PC-3 (cell line): ENCODE results near the gene PLSCR5. TPM values are rescaled to one million over a fixed set of nuclear protein-coding genes. Genes with fewer than 3 reads are reported as not detected.

Source experiments
- ATAC-seq: fragments of 200-7000 bp; cut with Tn5 transposase; 2 replicates; pipeline ENCODE4 v1.9.1; 2020; ENCODE audit warnings: mild to moderate bottlenecking, moderate library complexity
- Bru-seq: library from RNA; stranded (reverse); fragments of 400-500 nt; gene quantifications from one replicate; lab custom pipeline; 2021; lab: Mats Ljungman, UMichigan
- BruChase-seq, 2 experiments: library from RNA; stranded (reverse); fragments of 400-500 nt; gene quantifications; one replicate each; lab custom pipeline; 2021; lab: Mats Ljungman, UMichigan
- BruUV-seq: library from RNA; stranded (reverse); fragments of 400-500 nt; replicated peaks from 2 replicates; lab custom pipeline; 2021; lab: Mats Ljungman, UMichigan
- CTCF ChIA-PET: fragments of 300-600 bp; sonication (Branson Sonifier 250); formaldehyde crosslinking; loops from one replicate; lab custom pipeline; 2022; ENCODE audit warnings: antibody characterized with exemption; lab: Charles Lee
- POLR2A ChIA-PET: fragments of 300-600 bp; sonication (Branson Sonifier 250); formaldehyde crosslinking; loops from one replicate; lab custom pipeline; 2022; ENCODE audit warnings: antibody characterized with exemption; ENCODE audit not compliant: unreplicated experiment; lab: Charles Lee
- DNase-seq: peaks from one replicate; pipeline ENCODE4 v3.0.0-alpha.2; 2015
- H2AFZ ChIP-seq: fragments of 300-600 bp; sonication (generic); 2 replicates; pipeline ENCODE4 v1.6.0; 2016; ENCODE audit warnings: antibody characterized with exemption, low read length
- H3F3A ChIP-seq: fragments of 300-600 bp; sonication (generic); one replicate; pipeline ENCODE4 v1.6.0; 2017; ENCODE audit warnings: antibody characterized with exemption, low read length, control low read depth, mild to moderate bottlenecking; ENCODE audit not compliant: unreplicated experiment
- H3K27ac ChIP-seq: fragments of 300-600 bp; sonication (generic); 2 replicates; pipeline ENCODE4 v1.5.1; 2016; ENCODE audit warnings: mild to moderate bottlenecking, low read length
- H3K27me3 ChIP-seq: fragments of 300-600 bp; sonication (generic); 2 replicates; pipeline ENCODE4 v1.6.1; 2016; ENCODE audit warnings: low read length, mixed read lengths
- H3K36me3 ChIP-seq: fragments of 300-600 bp; sonication (generic); 2 replicates; pipeline ENCODE4 v1.6.1; 2016; ENCODE audit warnings: low read depth, mixed run types, low read length, mixed read lengths
- H3K4me1 ChIP-seq: fragments of 300-600 bp; sonication (generic); 2 replicates; pipeline ENCODE4 v1.5.1; 2016; ENCODE audit warnings: low read length; ENCODE audit not compliant: insufficient read depth
- H3K4me2 ChIP-seq: fragments of 300-600 bp; sonication (generic); 2 replicates; pipeline ENCODE4 v1.6.0; 2016; ENCODE audit warnings: low read length
- H3K4me3 ChIP-seq: fragments of 300-600 bp; sonication (generic); 2 replicates; pipeline ENCODE4 v1.5.1; 2016; ENCODE audit warnings: mild to moderate bottlenecking, low read length, mixed read lengths
- H3K79me2 ChIP-seq: fragments of 300-600 bp; sonication (generic); 2 replicates; pipeline ENCODE4 v1.6.1; 2017; ENCODE audit warnings: low read length, mixed read lengths
- H3K9ac ChIP-seq: fragments of 300-600 bp; sonication (generic); 2 replicates; pipeline ENCODE4 v1.6.0; 2016; ENCODE audit warnings: mild to moderate bottlenecking, low read length
- H3K9me2 ChIP-seq: fragments of 300-600 bp; sonication (generic); replicated peaks from 2 replicates; pipeline ENCODE4 v1.6.1; 2016; ENCODE audit warnings: mixed run types, low read length, mixed read lengths
- H3K9me3 ChIP-seq: fragments of 300-600 bp; sonication (generic); 2 replicates; pipeline ENCODE4 v1.6.1; 2016; ENCODE audit warnings: low read length, mixed read lengths
- H4K20me1 ChIP-seq: fragments of 300-600 bp; sonication (generic); 2 replicates; pipeline ENCODE4 v1.6.1; 2016; ENCODE audit warnings: low read length, mixed read lengths
- CTCF ChIP-seq: fragments of 300-600 bp; sonication (generic); conservative IDR thresholded peaks from 2 replicates; pipeline ENCODE4 v1.5.1; 2017; ENCODE audit warnings: antibody characterized with exemption, low read depth, mild to moderate bottlenecking, low read length
- EZH2 ChIP-seq: fragments of 300-600 bp; sonication (generic); IDR thresholded peaks from one replicate; pipeline ENCODE4 v1.6.1; 2017; ENCODE audit warnings: antibody characterized with exemption, mild to moderate bottlenecking, low read length; ENCODE audit not compliant: unreplicated experiment
- EZH2phosphoT487 ChIP-seq: fragments of 300-600 bp; sonication (generic); IDR thresholded peaks from 2 replicates; pipeline ENCODE4 v1.6.1; 2018; ENCODE audit warnings: mild to moderate bottlenecking, antibody characterized with exemption, low read length, borderline replicate concordance
- intact Hi-C: fragments of 100-400 bp; cut with micrococcal nuclease; formaldehyde crosslinking; loops from 2 replicates; pipeline ENCODE4 v1.9.0; 2023
- long read RNA-seq: library from polyadenylated mRNA; unstranded; transcript quantifications from one replicate; pipeline ENCODE4 v2.0.0, GENCODE V29; 2021; ENCODE audit not compliant: unreplicated experiment
- total RNA-seq: library from RNA; depleted of rRNA; stranded (reverse); fragments of >200 nt; gene quantifications from 2 replicates; pipeline ENCODE4 v1.2.3, GENCODE V29; 2014; rRNA removed

Gene PLSCR5
- total RNA-seq (not detected in 2 replicates), Bru-seq, nascent RNA (not detected), BruChase-seq, experiment 1, labeled RNA remaining after a 6-hour chase (not detected), BruChase-seq, experiment 2, labeled RNA remaining after a 2-hour chase (percentile 7 among the genes with signal in this experiment)
- long read RNA-seq: 0 reads

DNA sequence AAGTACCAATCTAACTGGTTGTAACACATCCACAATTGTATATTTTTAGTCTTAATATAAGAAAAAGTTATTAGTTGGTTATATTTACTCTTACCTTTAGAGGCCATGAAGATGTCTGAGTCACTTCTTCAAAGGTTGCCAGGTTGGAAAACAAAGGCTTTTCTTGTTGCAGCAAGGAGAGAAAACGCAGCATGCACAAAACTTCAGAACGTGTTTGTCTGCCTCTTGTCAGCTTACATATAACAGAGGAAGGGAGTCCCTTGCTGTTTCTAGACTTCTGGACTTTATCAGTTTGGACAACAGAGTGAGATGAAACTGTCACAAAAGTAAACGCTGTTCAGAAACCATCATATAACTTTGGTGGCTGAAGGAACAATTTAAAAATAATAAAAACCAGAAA is at the start of gene PLSCR5:
Gene PLSCR5 (minus strand): TSS at position 241 of the 400 bp plus-strand sequence. CDS start 134 bp downstream, at position 107.
- ChIA-PET POLR2A (no interaction called here), CTCF (interaction anchor here (0.6 kb wide), 1 partner anchor 358 kb away, joined by 3 read pairs; no protein-coding TSS in a partner anchor)
- no peaks in the 10 kb centered on the region for H4K20me1 ChIP-seq
- H2AFZ ChIP-seq: peak within 1 kb of the TSS; percentile 12
- no peak within 1 kb of the TSS; the same call in 1 of the 2 replicates for H3K4me3 ChIP-seq
- H3K27me3 ChIP-seq: 0 out of 2 replicates have a peak, but pooled peaks cover 2% of the 10 kb centered on the region
- 0 out of 2 replicates have a peak within 1 kb of the TSS, but pooled peaks have one; percentile 10 for H3K27ac ChIP-seq
- DNase-seq (peak; percentile 85), ATAC-seq (peak; percentile 96)
- H3K79me2 ChIP-seq: no peaks in the 10 kb centered on the region
- intact Hi-C loops: no loop called here
- H3K4me1 ChIP-seq: peaks cover 8% of the 10 kb centered on the region
- H3K9me3 ChIP-seq: no peaks in the 10 kb centered on the region
- H3K36me3 ChIP-seq: no peaks in the 10 kb centered on the region
- TF ChIP-seq CTCF: no peak
- BruUV-seq: no TSS peak
- no peaks in the 10 kb centered on the region for H3F3A ChIP-seq
- peak within 1 kb of the TSS; percentile 31 for H3K4me2 ChIP-seq
- no peak within 1 kb of the TSS for H3K9ac ChIP-seq
- H3K9me2 ChIP-seq: no peaks in the 10 kb centered on the region

DNA sequence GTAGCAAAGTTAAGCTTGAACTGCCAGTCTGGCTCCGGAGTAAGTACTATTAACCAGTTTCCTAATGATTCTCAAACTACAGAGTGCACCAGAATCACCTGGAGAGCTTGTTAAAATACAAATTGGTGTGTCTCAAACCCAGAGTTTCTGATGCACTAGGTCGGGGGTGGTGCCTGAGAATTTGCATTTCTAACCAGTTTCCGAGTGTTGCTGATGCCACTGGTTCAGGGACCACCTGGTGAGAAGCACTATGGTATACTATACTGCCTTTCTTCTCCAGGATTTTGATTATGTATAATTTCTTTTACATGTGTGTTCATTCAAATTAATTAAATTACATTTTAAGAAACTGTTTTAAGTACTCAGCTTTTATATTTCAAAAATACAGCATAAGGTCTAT is 48.8 kb upstream of the PLSCR5 start:
- intact Hi-C loops: no loop called here
- no peak for ATAC-seq
- Histone ChIP-seq H3K9ac (no peak overlapping the region), H3F3A (no peaks in the 10 kb centered on the region), H3K27ac (no peak overlapping the region), H3K79me2 (no peaks in the 10 kb centered on the region), H3K9me3 (no peaks in the 10 kb centered on the region), H3K4me1 (no peaks in the 10 kb centered on the region), H3K27me3 (peaks cover 17% of the 10 kb centered on the region), H3K4me3 (no peak overlapping the region), H4K20me1 (no peaks in the 10 kb centered on the region), H3K36me3 (no peaks in the 10 kb centered on the region), H2AFZ (no peak overlapping the region), H3K4me2 (no peak overlapping the region), H3K9me2 (no peaks in the 10 kb centered on the region)
- TF ChIP-seq CTCF (no peak), EZH2phosphoT487 (no peak), EZH2 (no peak)
- CTCF ChIA-PET: no interaction called here
- POLR2A ChIA-PET: interaction anchor here (0.6 kb wide), 1 partner anchor 206 kb away, joined by 4 read pairs; no protein-coding TSS in a partner anchor
- no TSS peak for BruUV-seq
- peak; percentile 0 for DNase-seq

GRCh38 chr3:146650691-146651442 is 45.7 kb upstream of the PLSCR5 start:
- Histone ChIP-seq H3K27me3 (peaks cover 23% of the 10 kb centered on the region), H3K27ac (no peak overlapping the region), H3K79me2 (no peaks in the 10 kb centered on the region), H3K9me3 (no peaks in the 10 kb centered on the region), H2AFZ (no peak overlapping the region), H3K4me3 (no peak overlapping the region), H3F3A (no peaks in the 10 kb centered on the region), H3K9ac (no peak overlapping the region), H3K4me2 (no peak overlapping the region), H3K4me1 (no peaks in the 10 kb centered on the region), H3K36me3 (no peaks in the 10 kb centered on the region), H3K9me2 (no peaks in the 10 kb centered on the region), H4K20me1 (no peaks in the 10 kb centered on the region)
- ATAC-seq (no peak), DNase-seq (peak; percentile 0)
- no peak for TF ChIP-seq CTCF
- no peak for TF ChIP-seq EZH2phosphoT487
- TF ChIP-seq EZH2: no peak
- ChIA-PET CTCF (no interaction called here), POLR2A (no interaction called here)
- BruUV-seq: no TSS peak
- intact Hi-C loops: no loop called here
